Effector memory CD4-positive, alpha-beta T cell (primary cell): ENCODE data around the gene ISCU.
A peak's percentile ranks its signal among the peaks of the same experiment; 100 is the strongest.

Source experiments
- DNase-seq, 3 donors: peaks; one replicate each; pipeline ENCODE4 v3.0.0-alpha.2; 2020
- H3K27ac ChIP-seq: 2 replicates; pipeline ENCODE4 v1.7.0; 2013; ENCODE audit warnings: mild to moderate bottlenecking, low read length, moderate library complexity; ENCODE audit not compliant: insufficient read depth, poor library complexity, severe bottlenecking
- H3K27me3 ChIP-seq: replicated peaks from 2 replicates; pipeline ENCODE4 v1.7.0; 2013; ENCODE audit warnings: mild to moderate bottlenecking, low read length; ENCODE audit not compliant: insufficient read depth, control insufficient read depth, poor library complexity, severe bottlenecking
- H3K36me3 ChIP-seq: 2 replicates; pipeline ENCODE4 v1.7.0; 2013; ENCODE audit warnings: mild to moderate bottlenecking, low read length, moderate library complexity; ENCODE audit not compliant: control insufficient read depth, insufficient read depth
- H3K4me1 ChIP-seq: 2 replicates; pipeline ENCODE4 v1.7.0; 2013; ENCODE audit warnings: low read length, mild to moderate bottlenecking; ENCODE audit not compliant: control insufficient read depth, insufficient read depth, poor library complexity, severe bottlenecking
- H3K4me3 ChIP-seq: 2 replicates; pipeline ENCODE4 v1.7.0; 2013; ENCODE audit warnings: low read length, low read depth, mild to moderate bottlenecking; ENCODE audit not compliant: insufficient read depth, poor library complexity, severe bottlenecking
- H3K9me3 ChIP-seq: 2 replicates; pipeline ENCODE4 v1.7.0; 2013; ENCODE audit warnings: mild to moderate bottlenecking, low read length, moderate library complexity; ENCODE audit not compliant: control insufficient read depth

The ISCU gene

DNA sequence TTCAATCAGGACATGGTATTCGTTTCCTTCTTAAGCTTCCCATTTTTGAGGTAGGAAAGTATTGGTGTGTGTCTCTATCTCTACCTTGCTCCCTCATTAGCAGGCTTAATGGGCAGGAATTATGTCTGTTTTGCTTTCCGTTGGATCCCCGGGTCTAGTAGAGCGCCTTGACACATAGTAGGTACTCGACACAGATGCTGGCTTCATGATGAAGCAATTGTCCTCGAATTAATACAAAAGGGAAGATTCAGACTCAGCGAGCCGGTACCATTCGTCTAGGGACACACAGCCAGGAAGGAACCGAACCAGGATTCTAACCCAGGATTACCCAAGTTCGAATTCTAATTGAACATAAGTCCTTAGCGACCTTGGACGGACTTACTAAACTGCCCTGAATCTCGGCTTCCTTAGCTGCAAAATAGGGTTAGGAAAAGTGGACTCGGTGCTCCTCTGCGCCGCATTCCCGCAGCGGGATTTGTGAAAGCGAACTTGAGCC, 496 bp upstream of the ISCU start:
- peak overlapping the region; percentile 90 for H3K27ac ChIP-seq
- peaks cover 28% of the 10 kb centered on the region for H3K36me3 ChIP-seq
- no peak for DNase-seq
- no peaks in the 10 kb centered on the region for H3K9me3 ChIP-seq
- peak overlapping the region; percentile 96 for H3K4me3 ChIP-seq
- H3K27me3 ChIP-seq, result no peaks in the 10 kb centered on the region
- H3K4me1 ChIP-seq, result peaks cover 36% of the 10 kb centered on the region

GRCh38 chr12:108563136-108563803, 874 bp downstream of the ISCU start:
- Histone ChIP-seq H3K9me3 (no peaks in the 10 kb centered on the region), H3K27me3 (no peaks in the 10 kb centered on the region), H3K27ac (peak overlapping the region; percentile 90), H3K36me3 (peaks cover 38% of the 10 kb centered on the region), H3K4me1 (peaks cover 41% of the 10 kb centered on the region), H3K4me3 (peak overlapping the region; percentile 96)
- DNase-seq, result peak; percentile 70 to 80 (median 79)

DNA sequence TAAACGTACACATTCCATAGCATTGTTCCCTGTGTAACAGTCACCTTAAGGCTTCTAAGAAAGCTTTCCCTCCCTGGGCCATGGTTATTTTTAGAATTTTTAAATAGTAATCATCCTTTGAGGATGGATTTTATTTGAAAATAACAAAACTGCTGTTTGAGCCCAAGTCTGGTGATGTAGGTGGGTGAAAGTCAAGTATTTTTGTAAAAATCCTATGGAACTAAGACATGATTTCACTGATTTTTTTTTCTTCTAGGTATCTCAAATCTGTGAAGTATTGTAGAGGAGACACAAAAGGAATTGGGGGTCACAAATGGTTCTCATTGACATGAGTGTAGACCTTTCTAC, 1.4 kb downstream of the ISCU start:
- H3K27me3 ChIP-seq, result no peaks in the 10 kb centered on the region
- peak overlapping the region; percentile 96 for H3K4me3 ChIP-seq
- H3K4me1 ChIP-seq, result peaks cover 45% of the 10 kb centered on the region
- peak overlapping the region; percentile 90 for H3K27ac ChIP-seq
- peaks cover 38% of the 10 kb centered on the region for H3K36me3 ChIP-seq
- no peaks in the 10 kb centered on the region for H3K9me3 ChIP-seq
- no peak for DNase-seq

DNA sequence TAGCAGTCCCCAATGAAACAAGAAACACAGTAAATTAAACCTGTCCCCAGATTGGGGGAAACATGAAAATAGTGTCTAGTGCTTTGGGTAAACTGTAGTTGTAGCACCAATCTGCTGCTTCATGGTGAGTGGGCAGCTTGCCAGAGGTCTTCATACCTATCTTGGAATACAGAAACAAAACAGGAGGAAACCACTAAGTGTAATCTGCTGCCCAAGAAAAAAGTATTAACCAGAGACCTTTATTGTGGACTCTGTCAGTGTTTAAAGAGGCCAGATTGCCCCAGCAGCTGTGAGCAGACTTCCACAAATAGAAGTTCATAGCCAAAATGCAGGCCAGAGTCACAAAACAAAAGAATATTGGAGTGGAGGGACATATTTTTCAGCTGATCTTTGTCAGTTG, 2.3 kb downstream of the ISCU start:
- H3K9me3 ChIP-seq, result no peaks in the 10 kb centered on the region
- H3K4me1 ChIP-seq, result peaks cover 42% of the 10 kb centered on the region
- H3K4me3 ChIP-seq, result no peak overlapping the region
- H3K27me3 ChIP-seq, result no peaks in the 10 kb centered on the region
- DNase-seq, result no peak
- peaks cover 38% of the 10 kb centered on the region for H3K36me3 ChIP-seq
- peak overlapping the region; percentile 90 for H3K27ac ChIP-seq

DNA sequence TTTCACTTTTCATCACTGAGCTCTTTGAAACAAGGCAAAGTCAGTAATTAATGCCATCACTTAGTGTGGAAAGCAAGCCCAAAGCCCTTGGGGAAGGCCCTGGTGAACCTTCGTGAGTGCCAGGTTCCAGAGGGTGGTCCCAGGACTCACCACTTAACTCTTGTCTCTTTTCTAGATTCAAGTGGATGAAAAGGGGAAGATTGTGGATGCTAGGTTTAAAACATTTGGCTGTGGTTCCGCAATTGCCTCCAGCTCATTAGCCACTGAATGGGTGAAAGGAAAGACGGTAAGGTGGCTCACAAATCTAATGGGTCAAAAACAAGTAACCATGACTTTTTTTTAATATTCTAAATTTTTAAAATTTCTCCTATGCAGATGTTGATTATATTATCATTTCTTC, 2.8 kb downstream of the ISCU start:
- peaks cover 38% of the 10 kb centered on the region for H3K4me1 ChIP-seq
- no peak for DNase-seq
- peak overlapping the region; percentile 51 for H3K27ac ChIP-seq
- H3K9me3 ChIP-seq, result no peaks in the 10 kb centered on the region
- H3K4me3 ChIP-seq, result no peak overlapping the region
- no peaks in the 10 kb centered on the region for H3K27me3 ChIP-seq
- peaks cover 38% of the 10 kb centered on the region for H3K36me3 ChIP-seq

DNA sequence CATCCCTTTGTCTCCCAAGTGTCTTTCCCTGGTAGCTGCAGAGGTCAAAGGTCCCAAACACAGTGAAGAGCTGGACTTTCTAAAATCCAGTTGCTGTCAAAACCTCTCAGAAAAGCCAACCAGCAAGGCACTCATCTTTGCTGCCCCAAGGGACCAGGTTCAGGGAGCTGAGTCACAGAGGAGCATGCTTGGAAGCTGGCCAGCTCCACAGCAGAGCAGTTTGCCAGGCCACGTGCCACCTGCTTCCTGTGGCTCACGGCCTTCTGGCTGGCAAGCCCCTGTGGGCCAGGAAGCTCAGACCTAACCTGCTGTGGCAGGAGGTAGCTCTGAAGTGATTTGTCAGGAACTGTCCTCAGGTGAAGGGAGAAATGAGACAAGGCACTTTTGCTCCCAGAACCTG, 3.6 kb downstream of the ISCU start:
- Histone ChIP-seq H3K4me1 (peaks cover 35% of the 10 kb centered on the region), H3K27ac (peak overlapping the region; percentile 51), H3K36me3 (peaks cover 38% of the 10 kb centered on the region), H3K27me3 (no peaks in the 10 kb centered on the region), H3K4me3 (no peak overlapping the region), H3K9me3 (no peaks in the 10 kb centered on the region)
- DNase-seq, result peak; percentile 45 to 56 (median 50)

DNA sequence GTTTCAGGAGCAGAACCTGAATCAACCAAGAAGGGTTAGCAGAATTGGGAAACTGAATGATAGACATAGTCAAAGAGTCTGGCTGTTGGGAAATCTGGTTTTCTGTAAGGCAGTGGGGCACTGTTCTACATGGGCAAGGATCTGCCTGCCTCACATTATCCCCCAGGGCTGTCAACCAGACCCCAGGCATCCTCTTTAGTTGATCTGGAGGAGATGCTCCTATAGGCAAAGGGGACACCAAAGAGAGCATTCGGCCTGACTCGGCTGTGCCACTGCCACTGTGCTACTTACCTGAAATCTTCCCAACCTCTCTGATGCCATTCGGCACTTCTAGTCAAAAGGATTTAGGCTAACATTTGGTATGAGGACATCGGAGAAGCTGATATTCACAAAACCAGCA, 4.1 kb downstream of the ISCU start:
- H3K27me3 ChIP-seq, result no peaks in the 10 kb centered on the region
- no peaks in the 10 kb centered on the region for H3K9me3 ChIP-seq
- peaks cover 35% of the 10 kb centered on the region for H3K4me1 ChIP-seq
- no peak overlapping the region for H3K4me3 ChIP-seq
- no peak for DNase-seq
- H3K36me3 ChIP-seq, result peaks cover 38% of the 10 kb centered on the region
- peak overlapping the region; percentile 51 for H3K27ac ChIP-seq

GRCh38 chr12:108567406-108568337, 5.3 kb downstream of the ISCU start:
- no peak overlapping the region for H3K4me3 ChIP-seq
- H3K36me3 ChIP-seq, result peaks cover 38% of the 10 kb centered on the region
- peaks cover 31% of the 10 kb centered on the region for H3K4me1 ChIP-seq
- no peaks in the 10 kb centered on the region for H3K27me3 ChIP-seq
- H3K27ac ChIP-seq, result peak overlapping the region; percentile 77
- H3K9me3 ChIP-seq, result no peaks in the 10 kb centered on the region
- DNase-seq, result no peak

GRCh38 chr12:108568338-108569154, 6.2 kb downstream of the ISCU start:
- Histone ChIP-seq H3K27ac (peak overlapping the region; percentile 77), H3K4me1 (peaks cover 26% of the 10 kb centered on the region), H3K9me3 (no peaks in the 10 kb centered on the region), H3K4me3 (no peak overlapping the region), H3K36me3 (peaks cover 38% of the 10 kb centered on the region), H3K27me3 (no peaks in the 10 kb centered on the region)
- peak; percentile 20 to 51 (median 23) for DNase-seq
